IMR-90 (cell line): Measurements from ENCODE around the gene SELENOO. TPM values are rescaled to one million over a fixed set of nuclear protein-coding genes. Genes with fewer than 3 reads are reported as not detected.

Experiments used
- ATAC-seq: fragments of 200-7000 bp; cut with Tn5 transposase; 2 replicates; pipeline ENCODE4 v1.9.1; 2020; ENCODE audit warnings: low read depth, mild to moderate bottlenecking, moderate library complexity
- BruUV-seq: library from RNA; stranded (reverse); fragments of 400-500 nt; replicated peaks from 2 replicates; lab custom pipeline; 2021; lab: Mats Ljungman, UMichigan
- CTCF ChIA-PET: fragments of 300-600 bp; formaldehyde crosslinking; extraction: SDS; loops from one replicate; lab custom pipeline; 2021; ENCODE audit warnings: antibody characterized with exemption; lab: Yijun Ruan, JAX
- POLR2A ChIA-PET: fragments of 300-600 bp; sonication (Branson Sonifier 250); formaldehyde crosslinking; loops from one replicate; lab custom pipeline; 2022; ENCODE audit warnings: antibody characterized with exemption; ENCODE audit not compliant: unreplicated experiment; lab: Charles Lee
- DNase-seq: peaks from one replicate; pipeline ENCODE4 v3.0.0; 2013
- H2AFZ ChIP-seq: replicated peaks from 2 replicates; pipeline ENCODE3; 2013; ENCODE audit warnings: low read length, mild to moderate bottlenecking; ENCODE audit not compliant: poor library complexity
- H2AK5ac ChIP-seq: 2 replicates; pipeline ENCODE4 v1.6.1; 2013; ENCODE audit warnings: low read depth, low read length, inconsistent platforms
- H2AK9ac ChIP-seq: replicated peaks from 2 replicates; pipeline ENCODE3; 2013; ENCODE audit warnings: mild to moderate bottlenecking, low read depth, low read length, moderate library complexity; ENCODE audit not compliant: poor library complexity
- H2BK120ac ChIP-seq: 2 replicates; pipeline ENCODE4 v1.6.1; 2013; ENCODE audit warnings: low read depth, low read length, inconsistent platforms
- H2BK15ac ChIP-seq: 3 replicates; pipeline ENCODE4 v1.6.1; 2013; ENCODE audit warnings: low read depth, low read length, inconsistent platforms
- H2BK20ac ChIP-seq: 2 replicates; pipeline ENCODE4 v1.6.1; 2013; ENCODE audit warnings: low read depth, mild to moderate bottlenecking, inconsistent platforms, low read length, moderate library complexity
- H2BK5ac ChIP-seq: 2 replicates; pipeline ENCODE4 v1.6.1; 2013; ENCODE audit warnings: mild to moderate bottlenecking, low read depth, low read length, inconsistent platforms; ENCODE audit not compliant: poor library complexity, severe bottlenecking
- H3K14ac ChIP-seq: replicated peaks from 2 replicates; pipeline ENCODE4 v1.6.1; 2013; ENCODE audit warnings: low read depth, low read length, inconsistent platforms
- H3K18ac ChIP-seq: 2 replicates; pipeline ENCODE4 v1.6.1; 2013; ENCODE audit warnings: low read depth, low read length, control low read depth
- H3K23ac ChIP-seq: 2 replicates; pipeline ENCODE4 v1.6.1; 2013; ENCODE audit warnings: low read depth, low read length, inconsistent platforms
- H3K27ac ChIP-seq: 2 replicates; pipeline ENCODE4 v1.5.1; 2013; ENCODE audit warnings: mild to moderate bottlenecking, control low read depth, low read length; ENCODE audit not compliant: insufficient read depth
- H3K27me3 ChIP-seq: 2 replicates; pipeline ENCODE4 v1.6.1; 2013; ENCODE audit warnings: low read length; ENCODE audit not compliant: control insufficient read depth, insufficient read depth
- H3K36me3 ChIP-seq: 2 replicates; pipeline ENCODE4 v1.6.1; 2013; ENCODE audit warnings: low read length, mixed read lengths; ENCODE audit not compliant: control insufficient read depth, insufficient read depth
- H3K4ac ChIP-seq: 2 replicates; pipeline ENCODE4 v1.6.1; 2013; ENCODE audit warnings: low read depth, low read length, inconsistent platforms
- H3K4me1 ChIP-seq: 2 replicates; pipeline ENCODE4 v1.6.1; 2013; ENCODE audit warnings: low read length, mixed read lengths; ENCODE audit not compliant: control insufficient read depth, insufficient read depth
- H3K4me2 ChIP-seq: 2 replicates; pipeline ENCODE4 v1.6.1; 2013; ENCODE audit warnings: low read depth, mild to moderate bottlenecking, control low read depth, low read length, moderate library complexity
- H3K4me3 ChIP-seq: 2 replicates; pipeline ENCODE4 v1.5.1; 2013; ENCODE audit warnings: low read depth, mild to moderate bottlenecking, control low read depth, low read length, moderate library complexity; ENCODE audit not compliant: insufficient read depth
- H3K56ac ChIP-seq: 2 replicates; pipeline ENCODE4 v1.6.1; 2013; ENCODE audit warnings: low read length, inconsistent platforms; ENCODE audit not compliant: insufficient read depth; ENCODE audit errors: extremely low read depth
- H3K79me1 ChIP-seq, 2 experiments: 2 replicates each; pipeline ENCODE4 v1.6.1; 2013; ENCODE audit warnings: low read length in 2 of 2, inconsistent platforms in 1 of 2, low read depth in 1 of 2
- H3K9ac ChIP-seq: 2 replicates; pipeline ENCODE4 v1.6.1; 2013; ENCODE audit warnings: low read depth, low read length, control low read depth
- H3K9me1 ChIP-seq: 2 replicates; pipeline ENCODE4 v1.6.1; 2013; ENCODE audit warnings: low read length, inconsistent platforms; ENCODE audit not compliant: insufficient read depth
- H3K9me3 ChIP-seq: 2 replicates; pipeline ENCODE4 v1.6.1; 2013; ENCODE audit warnings: low read length; ENCODE audit not compliant: control insufficient read depth, insufficient read depth
- H4K20me1 ChIP-seq: 2 replicates; pipeline ENCODE4 v1.6.1; 2013; ENCODE audit warnings: low read length, inconsistent platforms; ENCODE audit not compliant: insufficient read depth
- H4K5ac ChIP-seq: 2 replicates; pipeline ENCODE4 v1.6.1; 2013; ENCODE audit warnings: mild to moderate bottlenecking, low read depth, low read length, control low read depth
- H4K8ac ChIP-seq, 2 experiments: 2 replicates each; pipeline ENCODE4 v1.6.1; 2013; ENCODE audit warnings: low read depth in 2 of 2, low read length in 2 of 2, control low read depth in 1 of 2, inconsistent platforms in 1 of 2
- H4K91ac ChIP-seq: 2 replicates; pipeline ENCODE4 v1.6.1; 2013; ENCODE audit warnings: low read depth, low read length, inconsistent platforms; ENCODE audit not compliant: insufficient read depth
- FOS ChIP-seq: fragments of 150-350 bp; IDR thresholded peaks from 2 replicates; pipeline ENCODE4 v1.6.1; 2016; ENCODE audit warnings: low read depth, low read length
- MAZ ChIP-seq: IDR thresholded peaks from 2 replicates; pipeline ENCODE4 v1.6.1; 2012; ENCODE audit warnings: low read depth, mild to moderate bottlenecking, low read length, improper control_type of control experiment, moderate library complexity, borderline replicate concordance
- MXI1 ChIP-seq: IDR thresholded peaks from 2 replicates; pipeline ENCODE4 v1.6.1; 2012; ENCODE audit warnings: low read depth, mild to moderate bottlenecking, low read length, moderate library complexity, borderline replicate concordance
- NFE2L2 ChIP-seq: fragments of 150-350 bp; IDR thresholded peaks from 2 replicates; pipeline ENCODE4 v1.6.1; 2016; ENCODE audit warnings: low read depth, mild to moderate bottlenecking, low read length
- RAD21 ChIP-seq: IDR thresholded peaks from 2 replicates; pipeline ENCODE4 v1.6.1; 2012; ENCODE audit warnings: low read length, improper control_type of control experiment
- USF2 ChIP-seq: fragments of 150-350 bp; IDR thresholded peaks from 2 replicates; pipeline ENCODE4 v1.6.1; 2017; ENCODE audit warnings: mild to moderate bottlenecking, antibody characterized with exemption, low read length, low read depth
- WGBS, 2 experiments: methylation state at CpG; one replicate each; pipeline versions ENCODE4 v1.1.5 to v1.1.7; 2013; ENCODE audit warnings: missing lambda C conversion rate in 2 of 2; ENCODE audit not compliant: insufficient read length in 1 of 2; ENCODE audit errors: extremely low coverage in 2 of 2; 5-methylcytosine and 5-hydroxymethylcytosine counted together
- dilution Hi-C: fragments of 300-500 bp; cut with HindIII; formaldehyde crosslinking; loops from one replicate; pipeline ENCODE4 v1.14.3; 2018; ENCODE audit warnings: low sequenced_read_pairs; ENCODE audit not compliant: unreplicated experiment
- in situ Hi-C: fragments of 300-500 bp; cut with MboI; formaldehyde crosslinking; loops from 3 replicates; pipeline ENCODE4 v1.14.3; 2019; ENCODE audit warnings: low sequenced_read_pairs, inconsistent platforms, mixed read lengths
- intact Hi-C: fragments of 100-400 bp; cut with micrococcal nuclease; formaldehyde crosslinking; loops from 2 replicates; pipeline ENCODE4 v1.10.0; 2022
- polyA plus RNA-seq, 3 experiments: library from polyadenylated mRNA; depleted of rRNA; stranded (reverse); fragments of >200 nt; gene quantifications; 2 replicates each; pipeline ENCODE4 v1.2.3, GENCODE V29; 2012; ENCODE audit warnings: low replicate concordance in 1 of 3
- total RNA-seq: library from RNA; depleted of rRNA; stranded (reverse); fragments of >200 nt; gene quantifications from 2 replicates; pipeline ENCODE4 v1.2.3, GENCODE V29; 2012

SELENOO gene
- total and polyA plus RNA-seq, 2 of the 4 experiments (the other 2 are of a cell fraction): 10.4 to 21.4 TPM

GRCh38 chr22:50213263-50213662 is 12.5 kb downstream of the SELENOO start:
- dilution Hi-C loops: no loop called here
- POLR2A ChIA-PET: no interaction called here

More at GRCh38 chr22:50213263-50213662, 12.5 kb downstream of the SELENOO start:
- Histone ChIP-seq H3K9ac (no peak overlapping the region), H2AFZ (no peak overlapping the region), H3K18ac (no peak overlapping the region), H3K36me3 (peaks cover 59% of the 10 kb centered on the region), H2BK120ac (no peak overlapping the region), H3K27ac (no peak overlapping the region), H3K4me1 (no peaks in the 10 kb centered on the region), H2BK5ac (no peak overlapping the region), H4K91ac (no peak overlapping the region), H3K4me2 (no peak overlapping the region), H2BK20ac (no peak overlapping the region), H3K27me3 (no peaks in the 10 kb centered on the region), H3K4me3 (no peak overlapping the region), H3K14ac (no peak overlapping the region), H3K9me3 (no peaks in the 10 kb centered on the region), H3K79me1 (peaks cover 19 to 53% of the 10 kb centered on the region in 2 experiments), H3K9me1 (peaks cover 3% of the 10 kb centered on the region; the same call in 1 of the 2 replicates), H4K20me1 (peaks cover 61% of the 10 kb centered on the region), H3K23ac (no peak overlapping the region), H2AK9ac (no peak overlapping the region), H3K56ac (no peak overlapping the region), H4K8ac (no peak overlapping the region), H4K5ac (no peak overlapping the region), H3K4ac (no peak overlapping the region), H2AK5ac (no peak overlapping the region), H2BK15ac (no peak overlapping the region)
- DNase-seq: no peak
- CTCF ChIA-PET: no interaction called here
- TF ChIP-seq MAZ: no peak
- TF ChIP-seq MXI1: no peak
- TF ChIP-seq RAD21: no peak
- no peak for TF ChIP-seq NFE2L2
- TF ChIP-seq FOS: no peak
- no peak for TF ChIP-seq USF2
- no TSS peak for BruUV-seq
- WGBS, 2 experiments: 100% methylated on average over 4 of the region's 9 CpGs; no CpG with 5 or more reads in 1 of the 2 experiments
- in situ Hi-C loops: loop anchor here (5.0 to 25.0 kb wide), 3 partner anchors 66 to 401 kb away; no protein-coding TSS in a partner anchor
- ATAC-seq: no peak
- intact Hi-C loops: no loop called here
